GM06990 (cell line): ENCODE data around the gene C2orf68.

Source experiments
- DNase-seq: peaks from one replicate; pipeline ENCODE4 v3.0.0-alpha.2; 2011; ENCODE audit not compliant: insufficient read length; ENCODE audit errors: extremely low read depth
- H3K27me3 ChIP-seq: replicated peaks from 2 replicates; pipeline ENCODE4 v1.6.0; 2011; ENCODE audit warnings: low read length; ENCODE audit not compliant: control insufficient read depth, insufficient read depth
- H3K36me3 ChIP-seq: 2 replicates; pipeline ENCODE4 v1.5.1; 2011; ENCODE audit warnings: low read length; ENCODE audit not compliant: control insufficient read depth, insufficient read depth
- H3K4me3 ChIP-seq: replicated peaks from 2 replicates; pipeline ENCODE4 v1.5.1; 2011; ENCODE audit warnings: low read depth, mild to moderate bottlenecking, control low read depth, low read length
- CTCF ChIP-seq: IDR thresholded peaks from 2 replicates; pipeline ENCODE4 v1.5.1; 2011; ENCODE audit warnings: low read length, control low read depth, mild to moderate bottlenecking, inconsistent platforms; ENCODE audit not compliant: insufficient read depth, poor library complexity, severe bottlenecking

Gene C2orf68

GRCh38 chr2:85598594-85599340, 13.1 kb downstream of the C2orf68 start:
- H3K27me3 ChIP-seq = no peaks in the 10 kb centered on the region
- peaks cover 8% of the 10 kb centered on the region for H3K36me3 ChIP-seq
- no peak for TF ChIP-seq CTCF
- DNase-seq = no peak
- H3K4me3 ChIP-seq = no peak overlapping the region

GRCh38 chr2:85597241-85597640, 14.6 kb downstream of the C2orf68 start:
- DNase-seq = no peak
- peaks cover 8% of the 10 kb centered on the region for H3K36me3 ChIP-seq
- no peak for TF ChIP-seq CTCF
- H3K4me3 ChIP-seq = no peak overlapping the region
- H3K27me3 ChIP-seq = no peaks in the 10 kb centered on the region

- Histone ChIP-seq H3K4me3 (peak overlapping the region; percentile 97), H3K27me3 (no peaks in the 10 kb centered on the region), H3K36me3 (peaks cover 8% of the 10 kb centered on the region)
- DNase-seq = no peak
- TF ChIP-seq CTCF = no peak
Measured at GRCh38 chr2:85596486-85597143, 15.3 kb downstream of the C2orf68 start.

GRCh38 chr2:85596026-85596333, 15.9 kb downstream of the C2orf68 start:
- peak overlapping the region; percentile 97 for H3K4me3 ChIP-seq
- DNase-seq = no peak
- TF ChIP-seq CTCF = no peak
- H3K27me3 ChIP-seq = no peaks in the 10 kb centered on the region
- peaks cover 8% of the 10 kb centered on the region for H3K36me3 ChIP-seq

GRCh38 chr2:85595301-85596025, 16.4 kb downstream of the C2orf68 start, which contains the start of gene RNF181:
TSS of gene RNF181 (plus strand) at chr2:85595745. CDS start at chr2:85595764, 19 bp downstream.
- peak; percentile 88 for DNase-seq
- H3K27me3 ChIP-seq = no peaks in the 10 kb centered on the region
- no peak for TF ChIP-seq CTCF
- peak within 1 kb of the TSS; percentile 97 for H3K4me3 ChIP-seq
- H3K36me3 ChIP-seq = peaks cover 8% of the 10 kb centered on the region
